Ishikawa (cell line): ENCODE measurements around the gene SLC12A5.

Experiments
- CEBPB ChIP-seq: IDR thresholded peaks from 2 replicates; pipeline ENCODE4 v1.6.1; 2012
- CREB1 ChIP-seq: IDR thresholded peaks from 2 replicates; pipeline ENCODE4 v1.6.1; 2012; ENCODE audit warnings: low read depth
- EP300 ChIP-seq: IDR thresholded peaks from 2 replicates; pipeline ENCODE4 v1.6.1; 2012; ENCODE audit warnings: borderline replicate concordance
- FOXM1 ChIP-seq: IDR thresholded peaks from 2 replicates; pipeline ENCODE4 v1.6.1; 2012; ENCODE audit warnings: low read depth, borderline replicate concordance
- MAX ChIP-seq: IDR thresholded peaks from 2 replicates; pipeline ENCODE4 v1.6.1; 2012
- NFIC ChIP-seq: IDR thresholded peaks from 2 replicates; pipeline ENCODE4 v1.6.1; 2012
- RAD21 ChIP-seq: IDR thresholded peaks from 2 replicates; pipeline ENCODE4 v1.6.1; 2012; ENCODE audit warnings: low read depth
- TAF1 ChIP-seq: IDR thresholded peaks from 2 replicates; pipeline ENCODE4 v1.6.1; 2012; ENCODE audit warnings: low read depth, mild to moderate bottlenecking
- TCF12 ChIP-seq: IDR thresholded peaks from 2 replicates; pipeline ENCODE4 v1.6.1; 2012; ENCODE audit warnings: low read depth
- TEAD4 ChIP-seq: IDR thresholded peaks from 2 replicates; pipeline ENCODE4 v1.6.1; 2012
- USF1 ChIP-seq: IDR thresholded peaks from 2 replicates; pipeline ENCODE4 v1.6.1; 2012
- YY1 ChIP-seq: IDR thresholded peaks from 2 replicates; pipeline ENCODE4 v1.6.1; 2012; ENCODE audit warnings: low read depth
- ZBTB7A ChIP-seq: IDR thresholded peaks from 2 replicates; pipeline ENCODE4 v1.6.1; 2012; ENCODE audit warnings: low read depth
- TF ChIP-seq, protein P1 (sequence below): IDR thresholded peaks from 2 replicates; pipeline ENCODE4 v1.6.1; 2012; ENCODE audit warnings: low read depth, mild to moderate bottlenecking

- TF ChIP-seq TCF12 (no peak), CEBPB (no peak), RAD21 (no peak), FOXM1 (no peak), EP300 (no peak), YY1 (no peak), TAF1 (no peak), MAX (no peak), ZBTB7A (no peak), CREB1 (no peak), NFIC (no peak), TEAD4 (no peak), USF1 (no peak)
- TF ChIP-seq, protein P1, sequence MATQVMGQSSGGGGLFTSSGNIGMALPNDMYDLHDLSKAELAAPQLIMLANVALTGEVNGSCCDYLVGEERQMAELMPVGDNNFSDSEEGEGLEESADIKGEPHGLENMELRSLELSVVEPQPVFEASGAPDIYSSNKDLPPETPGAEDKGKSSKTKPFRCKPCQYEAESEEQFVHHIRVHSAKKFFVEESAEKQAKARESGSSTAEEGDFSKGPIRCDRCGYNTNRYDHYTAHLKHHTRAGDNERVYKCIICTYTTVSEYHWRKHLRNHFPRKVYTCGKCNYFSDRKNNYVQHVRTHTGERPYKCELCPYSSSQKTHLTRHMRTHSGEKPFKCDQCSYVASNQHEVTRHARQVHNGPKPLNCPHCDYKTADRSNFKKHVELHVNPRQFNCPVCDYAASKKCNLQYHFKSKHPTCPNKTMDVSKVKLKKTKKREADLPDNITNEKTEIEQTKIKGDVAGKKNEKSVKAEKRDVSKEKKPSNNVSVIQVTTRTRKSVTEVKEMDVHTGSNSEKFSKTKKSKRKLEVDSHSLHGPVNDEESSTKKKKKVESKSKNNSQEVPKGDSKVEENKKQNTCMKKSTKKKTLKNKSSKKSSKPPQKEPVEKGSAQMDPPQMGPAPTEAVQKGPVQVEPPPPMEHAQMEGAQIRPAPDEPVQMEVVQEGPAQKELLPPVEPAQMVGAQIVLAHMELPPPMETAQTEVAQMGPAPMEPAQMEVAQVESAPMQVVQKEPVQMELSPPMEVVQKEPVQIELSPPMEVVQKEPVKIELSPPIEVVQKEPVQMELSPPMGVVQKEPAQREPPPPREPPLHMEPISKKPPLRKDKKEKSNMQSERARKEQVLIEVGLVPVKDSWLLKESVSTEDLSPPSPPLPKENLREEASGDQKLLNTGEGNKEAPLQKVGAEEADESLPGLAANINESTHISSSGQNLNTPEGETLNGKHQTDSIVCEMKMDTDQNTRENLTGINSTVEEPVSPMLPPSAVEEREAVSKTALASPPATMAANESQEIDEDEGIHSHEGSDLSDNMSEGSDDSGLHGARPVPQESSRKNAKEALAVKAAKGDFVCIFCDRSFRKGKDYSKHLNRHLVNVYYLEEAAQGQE = no peak
These were observed 20.2 kb downstream of the SLC12A5 start for GRCh38 chr20:46049190-46049589.
